DND-41 (cell line): ENCODE measurements around the gene ARSB.

Source experiments
- EZH2 ChIP-seq: IDR thresholded peaks from 3 replicates; pipeline ENCODE4 v1.6.1; 2012; ENCODE audit warnings: borderline replicate concordance, low read depth, mild to moderate bottlenecking, moderate library complexity, low read length, inconsistent platforms; ENCODE audit not compliant: severe bottlenecking
- TF ChIP-seq, protein P1 (sequence below): IDR thresholded peaks from 2 replicates; pipeline ENCODE4 v1.5.1; 2012; ENCODE audit warnings: borderline replicate concordance, low read length, moderate library complexity, mild to moderate bottlenecking; ENCODE audit not compliant: poor library complexity, severe bottlenecking; ENCODE audit errors: extremely low read depth

DNA sequence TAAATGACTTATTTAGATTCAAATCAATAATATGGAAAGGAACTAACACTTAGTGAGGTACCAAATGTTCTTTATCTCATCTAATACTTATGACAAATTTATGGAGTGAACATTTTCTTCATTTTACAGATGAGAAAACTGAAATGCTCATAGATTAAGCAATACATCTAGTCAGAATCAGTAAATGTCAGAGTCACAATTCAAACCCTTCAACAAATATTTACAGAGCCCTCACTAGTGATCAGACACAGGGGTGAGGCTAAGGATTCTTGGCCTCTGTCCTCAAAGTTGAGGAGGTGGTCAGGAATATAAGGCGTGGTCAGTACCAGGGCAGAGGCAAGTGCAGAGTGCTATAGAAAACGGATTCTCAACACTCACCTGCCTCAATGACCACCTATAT, 29.5 kb upstream of the ARSB start:
- TF ChIP-seq, protein P1, sequence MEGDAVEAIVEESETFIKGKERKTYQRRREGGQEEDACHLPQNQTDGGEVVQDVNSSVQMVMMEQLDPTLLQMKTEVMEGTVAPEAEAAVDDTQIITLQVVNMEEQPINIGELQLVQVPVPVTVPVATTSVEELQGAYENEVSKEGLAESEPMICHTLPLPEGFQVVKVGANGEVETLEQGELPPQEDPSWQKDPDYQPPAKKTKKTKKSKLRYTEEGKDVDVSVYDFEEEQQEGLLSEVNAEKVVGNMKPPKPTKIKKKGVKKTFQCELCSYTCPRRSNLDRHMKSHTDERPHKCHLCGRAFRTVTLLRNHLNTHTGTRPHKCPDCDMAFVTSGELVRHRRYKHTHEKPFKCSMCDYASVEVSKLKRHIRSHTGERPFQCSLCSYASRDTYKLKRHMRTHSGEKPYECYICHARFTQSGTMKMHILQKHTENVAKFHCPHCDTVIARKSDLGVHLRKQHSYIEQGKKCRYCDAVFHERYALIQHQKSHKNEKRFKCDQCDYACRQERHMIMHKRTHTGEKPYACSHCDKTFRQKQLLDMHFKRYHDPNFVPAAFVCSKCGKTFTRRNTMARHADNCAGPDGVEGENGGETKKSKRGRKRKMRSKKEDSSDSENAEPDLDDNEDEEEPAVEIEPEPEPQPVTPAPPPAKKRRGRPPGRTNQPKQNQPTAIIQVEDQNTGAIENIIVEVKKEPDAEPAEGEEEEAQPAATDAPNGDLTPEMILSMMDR: no peak
- TF ChIP-seq EZH2: no peak
